ENCODE measurements around the gene MFGE8.

MFGE8 gene

GRCh38 chr15:88918738-88919137, 5.6 kb upstream of the MFGE8 start:
- H3K4me1 ChIP-seq: no peaks in the 10 kb centered on the region
- no peaks in the 10 kb centered on the region for H3K9me3 ChIP-seq
- no peaks in the 10 kb centered on the region for H3K36me3 ChIP-seq
- TF ChIP-seq, protein P1, sequence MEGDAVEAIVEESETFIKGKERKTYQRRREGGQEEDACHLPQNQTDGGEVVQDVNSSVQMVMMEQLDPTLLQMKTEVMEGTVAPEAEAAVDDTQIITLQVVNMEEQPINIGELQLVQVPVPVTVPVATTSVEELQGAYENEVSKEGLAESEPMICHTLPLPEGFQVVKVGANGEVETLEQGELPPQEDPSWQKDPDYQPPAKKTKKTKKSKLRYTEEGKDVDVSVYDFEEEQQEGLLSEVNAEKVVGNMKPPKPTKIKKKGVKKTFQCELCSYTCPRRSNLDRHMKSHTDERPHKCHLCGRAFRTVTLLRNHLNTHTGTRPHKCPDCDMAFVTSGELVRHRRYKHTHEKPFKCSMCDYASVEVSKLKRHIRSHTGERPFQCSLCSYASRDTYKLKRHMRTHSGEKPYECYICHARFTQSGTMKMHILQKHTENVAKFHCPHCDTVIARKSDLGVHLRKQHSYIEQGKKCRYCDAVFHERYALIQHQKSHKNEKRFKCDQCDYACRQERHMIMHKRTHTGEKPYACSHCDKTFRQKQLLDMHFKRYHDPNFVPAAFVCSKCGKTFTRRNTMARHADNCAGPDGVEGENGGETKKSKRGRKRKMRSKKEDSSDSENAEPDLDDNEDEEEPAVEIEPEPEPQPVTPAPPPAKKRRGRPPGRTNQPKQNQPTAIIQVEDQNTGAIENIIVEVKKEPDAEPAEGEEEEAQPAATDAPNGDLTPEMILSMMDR (IDR thresholded peaks at IDR 0.05; ENCODE audit: low read depth, low read length): no peak
- no peak for DNase-seq
- no peaks in the 10 kb centered on the region for H3K27me3 ChIP-seq
- no peak overlapping the region for H3K4me3 ChIP-seq (ENCODE audit: low read depth, low read length)

DNA sequence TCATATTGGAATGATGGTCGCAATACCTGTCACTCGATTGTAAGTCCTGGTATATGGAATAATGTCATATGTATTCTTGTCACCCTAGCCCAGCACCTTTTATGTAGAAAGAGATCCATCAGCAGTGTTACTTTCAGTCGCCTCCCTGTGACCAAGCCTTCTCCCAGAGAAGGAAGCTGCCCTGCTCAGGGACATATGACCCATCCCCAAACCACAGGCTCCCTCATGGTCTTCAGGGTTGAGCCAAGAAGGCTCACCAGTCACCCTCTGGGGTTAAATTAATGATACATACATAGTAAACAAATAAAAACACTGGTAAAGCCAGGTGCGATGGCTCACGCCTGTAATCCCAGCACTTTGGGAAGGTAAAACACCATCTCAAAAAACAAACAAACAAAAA, 4.6 kb upstream of the MFGE8 start:
- Histone ChIP-seq H3K9me3 (no peaks in the 10 kb centered on the region), H3K36me3 (no peaks in the 10 kb centered on the region), H3K4me3 (ENCODE audit: low read depth, low read length) (no peak overlapping the region), H3K4me1 (no peaks in the 10 kb centered on the region), H3K27me3 (no peaks in the 10 kb centered on the region)
- TF ChIP-seq, protein P1 (IDR thresholded peaks at IDR 0.05; ENCODE audit: low read depth, low read length): no peak
- DNase-seq: no peak

- no peaks in the 10 kb centered on the region for H3K27me3 ChIP-seq
- no peak overlapping the region for H3K4me3 ChIP-seq (ENCODE audit: low read depth, low read length)
- no peaks in the 10 kb centered on the region for H3K4me1 ChIP-seq
- no peaks in the 10 kb centered on the region for H3K36me3 ChIP-seq
- DNase-seq: no peak
- TF ChIP-seq, protein P1 (IDR thresholded peaks at IDR 0.05; ENCODE audit: low read depth, low read length): no peak
- no peaks in the 10 kb centered on the region for H3K9me3 ChIP-seq
Observed at GRCh38 chr15:88915354-88915753, 2.2 kb upstream of the MFGE8 start.

DNA sequence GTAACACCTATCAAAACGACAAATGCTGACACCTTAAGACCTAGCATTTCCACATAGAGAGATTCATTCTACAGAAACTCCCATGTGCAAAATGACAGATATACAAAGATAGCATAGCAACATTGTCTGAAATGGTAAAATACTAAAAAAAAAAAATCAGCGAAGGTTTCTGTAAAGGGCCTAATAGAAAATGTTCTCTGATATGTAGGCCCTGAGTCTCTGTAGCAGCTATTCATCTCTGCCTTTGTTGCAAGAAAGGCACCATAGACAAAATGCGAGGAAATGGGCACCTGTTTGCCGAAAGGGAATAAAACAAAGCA, 631 bp upstream of the MFGE8 start:
- DNase-seq: no peak
- Histone ChIP-seq H3K9me3 (no peaks in the 10 kb centered on the region), H3K36me3 (no peaks in the 10 kb centered on the region), H3K4me1 (no peaks in the 10 kb centered on the region), H3K27me3 (no peaks in the 10 kb centered on the region), H3K4me3 (ENCODE audit: low read depth, low read length) (peak overlapping the region; percentile 68)
- TF ChIP-seq, protein P1 (IDR thresholded peaks at IDR 0.05; ENCODE audit: low read depth, low read length): no peak

DNA sequence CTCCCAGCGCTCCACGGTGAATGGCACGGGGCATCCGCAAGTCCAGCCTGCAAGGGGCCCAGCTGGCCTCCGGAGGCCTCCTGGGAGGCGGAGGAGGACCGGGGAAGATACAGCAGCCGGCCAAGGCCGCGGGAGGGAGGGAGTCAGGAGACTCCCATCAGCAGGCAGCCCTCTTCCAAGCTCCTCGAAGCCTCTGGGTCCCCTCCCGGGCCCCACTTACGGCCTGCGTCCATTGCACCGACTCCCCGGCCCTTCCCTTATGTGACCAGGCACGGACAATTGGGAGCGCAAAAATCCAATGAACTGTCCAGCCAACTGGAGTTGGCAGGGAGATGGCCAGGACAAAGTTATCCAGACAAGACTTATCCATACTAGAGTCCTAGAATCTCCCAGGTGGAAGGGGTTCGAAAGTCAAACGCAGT, 668 bp downstream of the MFGE8 start:
- H3K4me3 ChIP-seq (ENCODE audit: low read depth, low read length): peak overlapping the region; percentile 68
- TF ChIP-seq, protein P1 (IDR thresholded peaks at IDR 0.05; ENCODE audit: low read depth, low read length): no peak
- H3K27me3 ChIP-seq: no peaks in the 10 kb centered on the region
- H3K36me3 ChIP-seq: no peaks in the 10 kb centered on the region
- H3K9me3 ChIP-seq: no peaks in the 10 kb centered on the region
- no peak for DNase-seq
- H3K4me1 ChIP-seq: no peaks in the 10 kb centered on the region

- Histone ChIP-seq H3K27me3 (no peaks in the 10 kb centered on the region), H3K36me3 (no peaks in the 10 kb centered on the region), H3K4me1 (no peaks in the 10 kb centered on the region), H3K9me3 (no peaks in the 10 kb centered on the region), H3K4me3 (ENCODE audit: low read depth, low read length) (no peak overlapping the region)
- TF ChIP-seq, protein P1 (IDR thresholded peaks at IDR 0.05; ENCODE audit: low read depth, low read length): no peak
- DNase-seq: no peak
Observed at GRCh38 chr15:88911766-88912118, 1.4 kb downstream of the MFGE8 start.

All from BE2C (cell line).